Measurements from ENCODE around the gene DACH1. TPM values are rescaled to one million over a fixed set of nuclear protein-coding genes. Genes with fewer than 3 reads are reported as not detected.

DACH1 gene
- total and polyA plus RNA-seq, 2 experiments from 2014 or later = 1.3 to 6.5 TPM

DNA sequence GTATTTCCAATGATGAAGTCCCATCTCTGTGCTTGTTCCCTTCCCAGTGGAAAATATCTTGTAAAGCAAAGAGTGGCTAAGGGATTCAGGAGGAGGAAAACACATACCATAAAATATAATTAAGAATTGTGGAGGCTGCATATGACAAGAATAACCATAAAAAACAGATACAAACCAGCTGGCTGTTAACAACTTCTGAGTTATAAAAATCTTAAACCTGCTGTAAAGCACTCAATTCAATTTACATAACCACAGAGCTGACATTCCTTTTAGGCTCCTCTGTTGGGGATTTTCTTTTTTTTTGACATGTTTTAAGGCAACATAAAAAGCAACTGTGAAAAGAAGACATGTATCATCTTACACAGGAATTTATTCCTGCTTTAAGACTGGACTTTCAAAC is 207.6 kb downstream of the DACH1 start:
- peaks cover 7% of the 10 kb centered on the region for H3K4me1 ChIP-seq (ENCODE audit: insufficient read depth)
- H3K4me3 ChIP-seq = no peak overlapping the region
- no peaks in the 10 kb centered on the region for H3K27me3 ChIP-seq
- H2AFZ ChIP-seq = no peak overlapping the region
- TF ChIP-seq CTCF (IDR thresholded peaks at IDR 0.05; ENCODE audit: poor library complexity) (no peak), EZH2phosphoT487 (IDR thresholded peaks at IDR 0.05; ENCODE audit: low read depth, severe bottlenecking, unreplicated experiment) (no peak), EZH2 (IDR thresholded peaks at IDR 0.05; ENCODE audit: borderline replicate concordance) (no peak)
- no peak overlapping the region for H3K4me2 ChIP-seq
- H4K20me1 ChIP-seq (ENCODE audit: insufficient read depth, poor library complexity, severe bottlenecking) = no peaks in the 10 kb centered on the region
- no peaks in the 10 kb centered on the region for H3K79me2 ChIP-seq
- no peaks in the 10 kb centered on the region for H3K36me3 ChIP-seq (replicated peaks; ENCODE audit: insufficient read depth, low read depth)
- H3K9me3 ChIP-seq (ENCODE audit: low read depth) = no peaks in the 10 kb centered on the region
- H3K27ac ChIP-seq = no peak overlapping the region
- no peaks in the 10 kb centered on the region for H3K9me2 ChIP-seq (replicated peaks; ENCODE audit: insufficient read depth)
- DNase-seq (ENCODE audit: low spot score) = no peak

GRCh38 chr13:71645467-71645866 is 221.5 kb downstream of the DACH1 start:
- Histone ChIP-seq H3K9me3 (ENCODE audit: low read depth) (no peaks in the 10 kb centered on the region), H3K4me2 (no peak overlapping the region), H3K79me2 (no peaks in the 10 kb centered on the region), H3K4me3 (no peak overlapping the region), H3K27ac (no peak overlapping the region), H3K27me3 (no peaks in the 10 kb centered on the region), H3K9me2 (replicated peaks; ENCODE audit: insufficient read depth) (no peaks in the 10 kb centered on the region), H4K20me1 (ENCODE audit: insufficient read depth, poor library complexity, severe bottlenecking) (no peaks in the 10 kb centered on the region), H3K4me1 (ENCODE audit: insufficient read depth) (no peaks in the 10 kb centered on the region), H3K36me3 (replicated peaks; ENCODE audit: insufficient read depth, low read depth) (no peaks in the 10 kb centered on the region), H2AFZ (no peak overlapping the region)
- WGBS (ENCODE audit: low lambda C conversion rate, missing lambda C conversion rate) = 63% methylated on average over 3 of the region's 3 CpGs
- TF ChIP-seq EZH2 (IDR thresholded peaks at IDR 0.05; ENCODE audit: borderline replicate concordance) = no peak
- no peak for TF ChIP-seq EZH2phosphoT487 (IDR thresholded peaks at IDR 0.05; ENCODE audit: low read depth, severe bottlenecking, unreplicated experiment)
- no peak for TF ChIP-seq CTCF (IDR thresholded peaks at IDR 0.05; ENCODE audit: poor library complexity)
- no peak for DNase-seq (ENCODE audit: low spot score)

GRCh38 chr13:71644579-71644978 is 222.4 kb downstream of the DACH1 start:
- WGBS (ENCODE audit: low lambda C conversion rate, missing lambda C conversion rate) = 64% methylated on average over 1 of the region's 1 CpG
- H3K9me2 ChIP-seq (replicated peaks; ENCODE audit: insufficient read depth) = no peaks in the 10 kb centered on the region
- no peaks in the 10 kb centered on the region for H3K36me3 ChIP-seq (replicated peaks; ENCODE audit: insufficient read depth, low read depth)
- H2AFZ ChIP-seq = no peak overlapping the region
- DNase-seq (ENCODE audit: low spot score) = no peak
- H4K20me1 ChIP-seq (ENCODE audit: insufficient read depth, poor library complexity, severe bottlenecking) = no peaks in the 10 kb centered on the region
- no peaks in the 10 kb centered on the region for H3K79me2 ChIP-seq
- H3K4me3 ChIP-seq = no peak overlapping the region
- H3K4me2 ChIP-seq = no peak overlapping the region
- no peaks in the 10 kb centered on the region for H3K27me3 ChIP-seq
- TF ChIP-seq EZH2 (IDR thresholded peaks at IDR 0.05; ENCODE audit: borderline replicate concordance) = no peak
- TF ChIP-seq EZH2phosphoT487 (IDR thresholded peaks at IDR 0.05; ENCODE audit: low read depth, severe bottlenecking, unreplicated experiment) = no peak
- no peak for TF ChIP-seq CTCF (IDR thresholded peaks at IDR 0.05; ENCODE audit: poor library complexity)
- no peak overlapping the region for H3K27ac ChIP-seq
- no peaks in the 10 kb centered on the region for H3K9me3 ChIP-seq (ENCODE audit: low read depth)
- no peaks in the 10 kb centered on the region for H3K4me1 ChIP-seq (ENCODE audit: insufficient read depth)

GRCh38 chr13:71643448-71643860 is 223.6 kb downstream of the DACH1 start:
- WGBS (ENCODE audit: low lambda C conversion rate, missing lambda C conversion rate) = 31% methylated on average over 4 of the region's 4 CpGs
- DNase-seq (ENCODE audit: low spot score) = no peak
- Histone ChIP-seq H3K4me1 (ENCODE audit: insufficient read depth) (peaks cover 3% of the 10 kb centered on the region), H3K9me3 (ENCODE audit: low read depth) (no peaks in the 10 kb centered on the region), H3K4me3 (no peak overlapping the region), H3K4me2 (peak overlapping the region; percentile 39), H3K27ac (peak overlapping the region; percentile 9), H3K9me2 (replicated peaks; ENCODE audit: insufficient read depth) (no peaks in the 10 kb centered on the region), H3K79me2 (no peaks in the 10 kb centered on the region), H2AFZ (no peak overlapping the region), H3K27me3 (no peaks in the 10 kb centered on the region), H4K20me1 (ENCODE audit: insufficient read depth, poor library complexity, severe bottlenecking) (no peaks in the 10 kb centered on the region), H3K36me3 (replicated peaks; ENCODE audit: insufficient read depth, low read depth) (no peaks in the 10 kb centered on the region)
- TF ChIP-seq CTCF (IDR thresholded peaks at IDR 0.05; ENCODE audit: poor library complexity) (no peak), EZH2phosphoT487 (IDR thresholded peaks at IDR 0.05; ENCODE audit: low read depth, severe bottlenecking, unreplicated experiment) (no peak), EZH2 (IDR thresholded peaks at IDR 0.05; ENCODE audit: borderline replicate concordance) (no peak)

All from hepatocyte (in vitro differentiated cells).